HepG2 (cell line): ENCODE measurements around the gene SLC22A5. TPM values are rescaled to one million over a fixed set of nuclear protein-coding genes. Genes with fewer than 3 reads are reported as not detected.

Experiments
- BCL6 ChIP-seq: IDR thresholded peaks from 2 replicates; pipeline ENCODE4 v1.6.1; 2016; ENCODE audit warnings: missing genetic modification reagents, missing compliant biosample characterization
- HCFC1 ChIP-seq: fragments of 150-350 bp; IDR thresholded peaks from 2 replicates; pipeline ENCODE4 v1.6.1; 2014; ENCODE audit warnings: low read depth, low read length
- HINFP ChIP-seq: sonication (generic); formaldehyde crosslinking; IDR thresholded peaks from 2 replicates; pipeline ENCODE4 v1.4.0; 2020; ENCODE audit warnings: low read depth, mild to moderate bottlenecking, missing genetic modification reagents
- PAX8 ChIP-seq: sonication (generic); formaldehyde crosslinking; IDR thresholded peaks from 2 replicates; pipeline ENCODE4 v1.8.0; 2022; ENCODE audit warnings: mild to moderate bottlenecking, missing genetic modification reagents, borderline replicate concordance
- PCBP2 ChIP-seq: fragments of 200-400 bp; formaldehyde crosslinking; optimal IDR thresholded peaks from 2 replicates; pipeline ENCODE3; 2018; ENCODE audit warnings: low read length, low read depth; ENCODE audit not compliant: poor library complexity, severe bottlenecking
- THYN1 ChIP-seq: sonication (generic); formaldehyde crosslinking; IDR thresholded peaks from 2 replicates; pipeline ENCODE4 v1.8.1; 2023; ENCODE audit warnings: low read depth, mild to moderate bottlenecking, moderate library complexity, missing genetic modification reagents, borderline replicate concordance
- ZBTB38 ChIP-seq: sonication (generic); formaldehyde crosslinking; IDR thresholded peaks from 2 replicates; pipeline ENCODE4 v1.5.1; 2020; ENCODE audit warnings: mild to moderate bottlenecking, missing genetic modification reagents
- ZNF674 ChIP-seq: sonication (generic); formaldehyde crosslinking; IDR thresholded peaks from 2 replicates; pipeline ENCODE4 v1.5.0; 2020; ENCODE audit warnings: low read depth, mild to moderate bottlenecking, missing genetic modification reagents
- ZSCAN29 ChIP-seq: sonication (generic); formaldehyde crosslinking; conservative IDR thresholded peaks from 2 replicates; pipeline ENCODE4 v1.4.0; 2020; ENCODE audit warnings: mild to moderate bottlenecking, missing genetic modification reagents
- polyA plus RNA-seq, 8 experiments: library from polyadenylated mRNA; depleted of rRNA in 3 of 8; stranded (reverse) in 7 of 8; unstranded in 1 of 8; fragments of >200 nt; fragmentation: Illumina TruSeq in 4 of 8; extraction: Trizol in 4 of 8; gene quantifications; 2 replicates each; pipeline versions ENCODE4 v1.2.1 to v1.2.3, GENCODE V29; 2011 to 2016; ENCODE audit warnings: low read depth in 4 of 8, missing spikeins in 1 of 8, mixed read lengths in 1 of 8; ENCODE audit not compliant: insufficient read depth in 1 of 8
- total RNA-seq, 5 experiments: library from RNA; depleted of rRNA; stranded (reverse); fragments of >200 nt; fragmentation: Illumina TruSeq; extraction: Trizol; gene quantifications; 2 replicates each; pipeline ENCODE4 v1.2.3, GENCODE V29; 2016; ENCODE audit warnings: low read depth in 1 of 5
- TF ChIP-seq, protein P1 (sequence below), 2 experiments: sonication (generic) in 1 of 2; formaldehyde crosslinking in 1 of 2; IDR thresholded peaks; 2 replicates each; pipeline versions ENCODE4 v1.6.1 to v1.9.0; 2014 to 2022; ENCODE audit warnings: antibody characterized with exemption in 1 of 2, borderline replicate concordance in 1 of 2, inconsistent platforms in 1 of 2, low read depth in 1 of 2, missing genetic modification reagents in 1 of 2
- TF ChIP-seq, protein P2 (sequence below): sonication (generic); formaldehyde crosslinking; IDR thresholded peaks from 2 replicates; pipeline ENCODE4 v1.4.0; 2020; ENCODE audit warnings: mild to moderate bottlenecking, missing genetic modification reagents

Gene SLC22A5
- total and polyA plus RNA-seq, 2 of the 13 experiments (the other 11 are each of a cell fraction or from before 2014, with no cell fraction given), result 7.1 to 15.1 TPM

DNA sequence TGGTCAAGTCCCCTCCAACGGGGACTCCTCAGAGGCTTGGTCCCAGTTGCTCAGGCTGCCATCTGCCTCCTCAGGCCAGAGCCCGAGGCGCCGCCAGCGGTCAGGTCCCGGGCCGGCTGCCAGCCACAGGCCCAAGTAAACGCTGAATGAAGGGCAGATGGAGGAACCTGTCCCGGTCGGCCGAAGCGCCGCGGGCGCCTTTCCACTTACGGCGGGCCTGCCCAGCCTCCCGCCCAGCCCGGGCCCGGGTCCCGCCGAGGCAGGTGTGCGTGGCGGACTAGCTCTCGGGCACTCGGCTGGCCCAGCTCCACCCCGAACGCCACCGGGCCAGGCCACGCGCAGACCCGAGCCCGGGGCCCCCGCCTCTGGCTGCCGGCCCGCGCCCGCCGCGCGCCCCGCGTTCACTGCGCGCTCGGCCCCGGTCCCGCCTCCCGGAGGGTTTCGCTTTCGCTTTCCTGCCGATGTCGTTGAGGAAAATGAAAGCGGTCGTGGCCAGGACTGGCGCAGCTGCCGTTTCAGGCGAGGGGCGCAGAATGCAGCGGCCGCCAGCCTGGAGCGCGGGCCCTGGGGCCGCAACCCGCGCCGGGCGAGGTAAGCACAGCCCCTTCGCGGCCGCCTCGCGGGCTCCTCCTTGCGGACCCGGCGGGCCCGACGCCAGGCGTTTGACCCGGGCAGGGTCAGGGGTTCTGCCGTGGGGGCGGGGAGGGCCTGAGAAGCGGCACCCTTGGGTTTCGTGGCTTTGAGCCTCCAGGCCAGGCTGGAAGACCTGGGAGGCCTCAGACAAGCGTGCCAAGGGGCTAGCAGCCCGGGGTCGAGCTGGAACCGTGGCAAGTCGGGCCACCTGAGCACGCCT, 41.2 kb downstream of the SLC22A5 start (continued):
- TF ChIP-seq, protein P1, sequence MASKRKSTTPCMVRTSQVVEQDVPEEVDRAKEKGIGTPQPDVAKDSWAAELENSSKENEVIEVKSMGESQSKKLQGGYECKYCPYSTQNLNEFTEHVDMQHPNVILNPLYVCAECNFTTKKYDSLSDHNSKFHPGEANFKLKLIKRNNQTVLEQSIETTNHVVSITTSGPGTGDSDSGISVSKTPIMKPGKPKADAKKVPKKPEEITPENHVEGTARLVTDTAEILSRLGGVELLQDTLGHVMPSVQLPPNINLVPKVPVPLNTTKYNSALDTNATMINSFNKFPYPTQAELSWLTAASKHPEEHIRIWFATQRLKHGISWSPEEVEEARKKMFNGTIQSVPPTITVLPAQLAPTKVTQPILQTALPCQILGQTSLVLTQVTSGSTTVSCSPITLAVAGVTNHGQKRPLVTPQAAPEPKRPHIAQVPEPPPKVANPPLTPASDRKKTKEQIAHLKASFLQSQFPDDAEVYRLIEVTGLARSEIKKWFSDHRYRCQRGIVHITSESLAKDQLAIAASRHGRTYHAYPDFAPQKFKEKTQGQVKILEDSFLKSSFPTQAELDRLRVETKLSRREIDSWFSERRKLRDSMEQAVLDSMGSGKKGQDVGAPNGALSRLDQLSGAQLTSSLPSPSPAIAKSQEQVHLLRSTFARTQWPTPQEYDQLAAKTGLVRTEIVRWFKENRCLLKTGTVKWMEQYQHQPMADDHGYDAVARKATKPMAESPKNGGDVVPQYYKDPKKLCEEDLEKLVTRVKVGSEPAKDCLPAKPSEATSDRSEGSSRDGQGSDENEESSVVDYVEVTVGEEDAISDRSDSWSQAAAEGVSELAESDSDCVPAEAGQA (IDR thresholded peaks at IDR 0.05; ENCODE audit: low read depth), result no peak
- TF ChIP-seq, protein P1 (CRISPR knock-in tag; IDR thresholded peaks at IDR 0.05; ENCODE audit: borderline replicate concordance), result peak; percentile 82; the same call in 1 of the 2 replicates
- TF ChIP-seq ZBTB38 (CRISPR knock-in tag) (0 out of 2 replicates have a peak, but pooled peaks have one; percentile 2), PCBP2 (no peak), PAX8 (CRISPR knock-in tag) (peak; percentile 53; the same call in 1 of the 2 replicates), HCFC1 (no peak), HINFP (no peak), THYN1 (CRISPR knock-in tag) (no peak), BCL6 (peak; percentile 67), ZSCAN29 (peak; percentile 74; the same call in 1 of the 2 replicates), ZNF674 (no peak)
- TF ChIP-seq, protein P2, sequence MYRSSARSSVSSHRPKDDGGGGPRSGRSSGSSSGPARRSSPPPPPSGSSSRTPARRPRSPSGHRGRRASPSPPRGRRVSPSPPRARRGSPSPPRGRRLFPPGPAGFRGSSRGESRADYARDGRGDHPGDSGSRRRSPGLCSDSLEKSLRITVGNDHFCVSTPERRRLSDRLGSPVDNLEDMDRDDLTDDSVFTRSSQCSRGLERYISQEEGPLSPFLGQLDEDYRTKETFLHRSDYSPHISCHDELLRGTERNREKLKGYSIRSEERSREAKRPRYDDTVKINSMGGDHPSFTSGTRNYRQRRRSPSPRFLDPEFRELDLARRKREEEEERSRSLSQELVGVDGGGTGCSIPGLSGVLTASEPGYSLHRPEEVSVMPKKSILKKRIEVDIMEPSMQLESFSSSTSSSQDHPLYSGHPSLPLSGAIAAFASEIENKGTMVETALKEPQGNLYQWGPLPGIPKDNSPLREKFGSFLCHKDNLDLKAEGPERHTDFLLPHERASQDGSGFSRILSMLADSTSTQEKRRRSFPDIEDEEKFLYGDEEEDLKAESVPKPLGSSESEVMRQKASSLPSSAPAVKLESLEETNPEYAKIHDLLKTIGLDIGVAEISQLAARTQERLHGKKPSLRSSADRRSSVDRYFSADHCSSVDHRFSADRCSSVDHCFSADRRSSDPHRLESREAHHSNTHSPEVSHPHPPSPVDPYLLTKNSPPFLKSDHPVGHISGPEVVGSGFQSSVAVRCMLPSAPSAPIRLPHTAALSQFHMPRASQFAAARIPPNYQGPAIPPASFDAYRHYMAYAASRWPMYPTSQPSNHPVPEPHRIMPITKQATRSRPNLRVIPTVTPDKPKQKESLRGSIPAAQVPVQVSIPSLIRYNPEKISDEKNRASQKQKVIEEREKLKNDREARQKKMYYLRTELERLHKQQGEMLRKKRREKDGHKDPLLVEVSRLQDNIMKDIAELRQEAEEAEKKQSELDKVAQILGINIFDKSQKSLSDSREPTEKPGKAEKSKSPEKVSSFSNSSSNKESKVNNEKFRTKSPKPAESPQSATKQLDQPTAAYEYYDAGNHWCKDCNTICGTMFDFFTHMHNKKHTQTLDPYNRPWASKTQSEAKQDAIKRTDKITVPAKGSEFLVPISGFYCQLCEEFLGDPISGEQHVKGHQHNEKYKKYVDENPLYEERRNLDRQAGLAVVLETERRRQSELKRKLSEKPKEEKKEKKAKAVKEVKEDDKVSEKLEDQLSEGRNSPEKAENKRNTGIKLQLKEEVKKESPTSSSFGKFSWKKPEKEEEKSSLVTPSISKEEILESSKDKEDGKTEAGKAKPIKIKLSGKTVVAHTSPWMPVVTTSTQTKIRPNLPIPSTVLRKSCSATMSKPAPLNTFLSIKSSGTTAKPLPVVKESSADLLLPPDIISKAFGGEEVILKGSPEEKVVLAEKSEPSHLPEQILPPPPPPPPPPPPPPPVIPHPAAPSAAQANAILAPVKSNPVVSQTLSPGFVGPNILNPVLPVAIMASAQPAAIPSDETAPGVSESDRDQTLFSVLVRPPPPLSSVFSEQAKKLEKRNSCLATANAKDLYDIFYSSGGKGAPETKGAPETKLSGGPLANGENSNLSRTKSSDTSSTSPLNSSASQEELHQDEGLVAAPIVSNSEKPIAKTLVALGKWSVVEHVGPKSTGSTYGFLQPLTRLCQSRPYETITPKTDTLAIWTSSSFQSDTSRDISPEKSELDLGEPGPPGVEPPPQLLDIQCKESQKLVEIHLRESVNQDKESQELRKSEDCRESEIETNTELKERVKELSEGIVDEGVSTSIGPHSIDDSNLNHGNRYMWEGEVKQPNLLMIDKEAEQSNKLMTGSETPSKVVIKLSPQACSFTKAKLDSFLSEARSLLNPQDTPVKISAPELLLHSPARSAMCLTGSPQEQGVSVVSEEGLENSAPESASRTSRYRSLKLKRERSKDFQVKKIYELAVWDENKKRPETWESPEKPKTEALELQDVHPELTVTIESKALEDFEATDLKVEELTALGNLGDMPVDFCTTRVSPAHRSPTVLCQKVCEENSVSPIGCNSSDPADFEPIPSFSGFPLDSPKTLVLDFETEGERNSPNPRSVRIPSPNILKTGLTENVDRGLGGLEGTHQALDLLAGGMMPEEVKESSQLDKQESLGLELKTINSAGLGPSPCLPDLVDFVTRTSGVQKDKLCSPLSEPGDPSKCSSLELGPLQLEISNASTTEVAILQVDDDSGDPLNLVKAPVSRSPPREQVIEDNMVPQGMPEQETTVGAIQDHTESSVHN (CRISPR knock-in tag), result peak; percentile 17; the same call in 1 of the 2 replicates
